AG10803 (cell line): ENCODE results near the gene ALG14.
A peak's percentile ranks its signal among the peaks of the same experiment; 100 is the strongest.

ENCODE experiments used
- DNase-seq: peaks from one replicate; pipeline ENCODE4 v3.0.0; 2010; ENCODE audit warnings: low read depth
- H3K4me3 ChIP-seq: 2 replicates; pipeline ENCODE4 v1.5.1; 2011; ENCODE audit warnings: mild to moderate bottlenecking, low read length, control low read depth
- CTCF ChIP-seq: conservative IDR thresholded peaks from 2 replicates; pipeline ENCODE4 v1.5.1; 2011; ENCODE audit warnings: mild to moderate bottlenecking, low read length, control low read depth, inconsistent platforms

Gene ALG14

GRCh38 chr1:94935476-94935875, 137.3 kb downstream of the ALG14 start:
- no peak for TF ChIP-seq CTCF
- no peak for DNase-seq
- no peak overlapping the region for H3K4me3 ChIP-seq

GRCh38 chr1:94935034-94935433, 137.7 kb downstream of the ALG14 start:
- no peak for TF ChIP-seq CTCF

GRCh38 chr1:94934551-94934950, 138.2 kb downstream of the ALG14 start:
- H3K4me3 ChIP-seq, result no peak overlapping the region
- TF ChIP-seq CTCF, result no peak
- DNase-seq, result no peak

More at GRCh38 chr1:94935034-94935433, 137.7 kb downstream of the ALG14 start:
- no peak overlapping the region for H3K4me3 ChIP-seq
- no peak for DNase-seq

- H3K4me3 ChIP-seq, result no peak overlapping the region
- DNase-seq, result no peak
- no peak for TF ChIP-seq CTCF
These were observed 141.4 kb downstream of the ALG14 start for GRCh38 chr1:94931254-94931841.

GRCh38 chr1:94929351-94930217, 143.2 kb downstream of the ALG14 start:
- TF ChIP-seq CTCF, result no peak
- H3K4me3 ChIP-seq, result no peak overlapping the region
- no peak for DNase-seq

GRCh38 chr1:94928293-94928939, 144.3 kb downstream of the ALG14 start:
- no peak for DNase-seq
- TF ChIP-seq CTCF, result no peak
- peak overlapping the region; percentile 63 for H3K4me3 ChIP-seq
